GM12878 (cell line): ENCODE measurements around the gene ING3. TPM values are rescaled to one million over a fixed set of nuclear protein-coding genes. Genes with fewer than 3 reads are reported as not detected.

Experiments used
- ATAC-seq: fragments of 200-7000 bp; cut with Tn5 transposase; 3 replicates; pipeline ENCODE4 v1.9.1; 2020; ENCODE audit warnings: mild to moderate bottlenecking, moderate library complexity
- BruUV-seq: library from RNA; stranded (reverse); fragments of 400-500 nt; replicated peaks from 2 replicates; lab custom pipeline; 2021; lab: Mats Ljungman, UMichigan
- CTCF ChIA-PET: fragments of 300-600 bp; sonication (Branson Sonifier 250); formaldehyde crosslinking; extraction: SDS; loops from one replicate; lab custom pipeline; 2021; ENCODE audit warnings: inconsistent platforms; lab: Yijun Ruan, JAX
- POLR2A ChIA-PET: fragments of 350-600 bp; formaldehyde crosslinking; extraction: SDS; loops from one replicate; lab custom pipeline; 2021; ENCODE audit warnings: inconsistent platforms; lab: Charles Lee
- RAD21 ChIA-PET: fragments of 300-600 bp; sonication (Branson Sonifier 250); formaldehyde crosslinking; loops from one replicate; lab custom pipeline; 2023; ENCODE audit warnings: antibody characterized with exemption; ENCODE audit not compliant: unreplicated experiment; lab: Charles Lee
- SMC1A ChIA-PET: fragments of 300-600 bp; sonication (Branson Sonifier 250); formaldehyde crosslinking; loops from one replicate; lab custom pipeline; 2023; ENCODE audit not compliant: unreplicated experiment, uncharacterized antibody; lab: Charles Lee
- DNase-seq: peaks from one replicate; pipeline ENCODE4 v3.0.0-alpha.2; 2011; ENCODE audit warnings: low read depth, low spot score
- FAIRE-seq: peaks from 3 replicates; lab custom pipeline; 2011; peaks lifted over from hg19 to GRCh38; lab: Jason Lieb, UNC
- H2AFZ ChIP-seq: 2 replicates; pipeline ENCODE4 v1.6.0; 2011; ENCODE audit warnings: low read depth, low read length, control low read depth; ENCODE audit not compliant: control insufficient read depth
- H3K27ac ChIP-seq: 2 replicates; pipeline ENCODE4 v1.5.1; 2011; ENCODE audit warnings: control low read depth; ENCODE audit not compliant: control insufficient read depth, insufficient read depth
- H3K27me3 ChIP-seq, 2 experiments: replicated peaks in 1 of 2; 2 replicates each; pipeline versions ENCODE4 v1.6.0 to v1.6.1; 2011; ENCODE audit warnings: low read length in 1 of 2; ENCODE audit not compliant: control insufficient read depth in 2 of 2, insufficient read depth in 2 of 2
- H3K36me3 ChIP-seq, 2 experiments: 2 replicates each; pipeline ENCODE4 v1.5.1; 2011; ENCODE audit warnings: low read length in 1 of 2; ENCODE audit not compliant: control insufficient read depth in 2 of 2, insufficient read depth in 2 of 2
- H3K4me1 ChIP-seq: 2 replicates; pipeline ENCODE4 v1.6.1; 2011; ENCODE audit warnings: mild to moderate bottlenecking, low read length, moderate library complexity, mixed read lengths; ENCODE audit not compliant: control insufficient read depth, insufficient read depth
- H3K4me2 ChIP-seq: 2 replicates; pipeline ENCODE4 v1.6.0; 2011; ENCODE audit warnings: control low read depth; ENCODE audit not compliant: control insufficient read depth, insufficient read depth
- H3K4me3 ChIP-seq: fragments of 200-600 bp; sonication (generic); 2 replicates; pipeline ENCODE4 v1.5.1; 2016
- H3K79me2 ChIP-seq: 2 replicates; pipeline ENCODE4 v1.6.0; 2011; ENCODE audit warnings: low read length; ENCODE audit not compliant: control insufficient read depth, insufficient read depth
- H3K9ac ChIP-seq: 2 replicates; pipeline ENCODE4 v1.8.0; 2011; ENCODE audit warnings: low read length, control low read depth, mixed read lengths; ENCODE audit not compliant: control insufficient read depth, insufficient read depth
- H3K9me3 ChIP-seq: replicated peaks from 3 replicates; pipeline ENCODE4 v1.5.1; 2011; ENCODE audit warnings: mild to moderate bottlenecking, low read length; ENCODE audit not compliant: control insufficient read depth, insufficient read depth
- H4K20me1 ChIP-seq: 2 replicates; pipeline ENCODE4 v1.6.0; 2011; ENCODE audit not compliant: control insufficient read depth, insufficient read depth
- CREM ChIP-seq: IDR thresholded peaks from 2 replicates; pipeline ENCODE4 v1.6.1; 2014; ENCODE audit warnings: antibody characterized with exemption, low read depth
- CTCF ChIP-seq, 3 experiments: IDR thresholded peaks in 2 of 3; conservative IDR thresholded peaks in 1 of 3; 2 replicates each; pipeline ENCODE4 v1.5.1; 2011; ENCODE audit warnings: low read depth in 3 of 3, low read length in 3 of 3, mild to moderate bottlenecking in 3 of 3, control low read depth in 2 of 3, moderate library complexity in 2 of 3, inconsistent platforms in 1 of 3, mixed read lengths in 1 of 3; ENCODE audit not compliant: control insufficient read depth in 2 of 3, insufficient read depth in 1 of 3; ENCODE audit errors: extremely low read depth in 1 of 3
- CUX1 ChIP-seq: IDR thresholded peaks from 2 replicates; pipeline ENCODE4 v1.6.1; 2012; ENCODE audit warnings: improper control_type of control experiment, low read depth, low read length; ENCODE audit not compliant: insufficient replicate concordance
- DPF2 ChIP-seq: fragments of 450-650 bp; IDR thresholded peaks from 2 replicates; pipeline ENCODE4 v1.6.1; 2017; ENCODE audit warnings: mild to moderate bottlenecking
- E2F8 ChIP-seq: fragments of 450-650 bp; IDR thresholded peaks from 2 replicates; pipeline ENCODE4 v1.6.1; 2018; ENCODE audit warnings: mild to moderate bottlenecking, low read depth, moderate library complexity; ENCODE audit not compliant: partially characterized antibody
- ESRRA ChIP-seq: IDR thresholded peaks from 2 replicates; pipeline ENCODE4 v1.6.1; 2012; ENCODE audit warnings: mild to moderate bottlenecking, low read length, improper control_type of control experiment
- NRF1 ChIP-seq: conservative IDR thresholded peaks from 2 replicates; pipeline ENCODE4 v1.6.1; 2011; ENCODE audit warnings: mild to moderate bottlenecking, low read depth, low read length, improper control_type of control experiment
- POLR2AphosphoS5 ChIP-seq: IDR thresholded peaks from 2 replicates; pipeline ENCODE4 v1.6.1; 2011; ENCODE audit warnings: mild to moderate bottlenecking, low read length, inconsistent platforms
- SMC3 ChIP-seq: IDR thresholded peaks from 2 replicates; pipeline ENCODE4 v1.6.1; 2011; ENCODE audit warnings: low read length, improper control_type of control experiment, borderline replicate concordance
- SREBF2 ChIP-seq: IDR thresholded peaks from 2 replicates; pipeline ENCODE4 v1.6.1; 2012; ENCODE audit warnings: mild to moderate bottlenecking, low read length
- STAT3 ChIP-seq: IDR thresholded peaks from 2 replicates; pipeline ENCODE4 v1.6.1; 2011; ENCODE audit warnings: low read depth, low read length, improper control_type of control experiment
- SUPT20H ChIP-seq: IDR thresholded peaks from 2 replicates; pipeline ENCODE4 v1.6.1; 2011; ENCODE audit warnings: low read depth, mild to moderate bottlenecking, low read length, moderate library complexity, borderline replicate concordance; ENCODE audit not compliant: control insufficient read depth
- USF2 ChIP-seq: IDR thresholded peaks from 2 replicates; pipeline ENCODE4 v1.6.1; 2011; ENCODE audit warnings: low read depth, low read length, improper control_type of control experiment, borderline replicate concordance
- YBX1 ChIP-seq: fragments of 450-650 bp; IDR thresholded peaks from 2 replicates; pipeline ENCODE4 v1.6.1; 2016; ENCODE audit warnings: antibody characterized with exemption
- in situ Hi-C: fragments of 300-500 bp; cut with MboI; formaldehyde crosslinking; loops from 9 replicates; pipeline ENCODE4 v1.14.3; 2018; ENCODE audit warnings: mixed read lengths
- intact Hi-C: fragments of 100-400 bp; cut with micrococcal nuclease; formaldehyde crosslinking; loops from one replicate; pipeline ENCODE4 v1.14.2; 2022; ENCODE audit not compliant: unreplicated experiment
- polyA plus RNA-seq, 11 experiments: library from polyadenylated mRNA; depleted of rRNA in 4 of 11; unstranded in 6 of 11; stranded (reverse) in 5 of 11; fragments of >200 nt; fragmentation: Nextera tagmentation in 4 of 11; fragmentation: Illumina TruSeq in 1 of 11; extraction: Ambion mirVana in 4 of 11; extraction: Trizol in 1 of 11; gene quantifications; 1 replicate in 1 of 11; 2 replicates in 10 of 11; pipeline versions ENCODE4 v1.2.1 to v1.2.3, GENCODE V29; 2011 to 2016; ENCODE audit warnings: inconsistent platforms in 2 of 11, missing spikeins in 2 of 11, low read depth in 1 of 11
- total RNA-seq, 4 experiments: library from RNA; depleted of rRNA in 3 of 4; stranded (reverse); fragments of >200 nt in 3 of 4; fragmentation: Illumina TruSeq in 1 of 4; extraction: Trizol in 1 of 4; gene quantifications; 2 replicates each; pipeline versions ENCODE4 v1.2.1 to v1.2.3, GENCODE V29; 2013 to 2021

Gene ING3
- total and polyA plus RNA-seq, 10 of the 15 experiments (the other 5 are each of a cell fraction or from before 2014, with no cell fraction given) = 12.1 to 60.8 (median 28.8) TPM

- ChIA-PET RAD21 (no interaction called here), SMC1A (interaction anchor here (1.4 to 2.3 kb wide), 3 partner anchors 9 to 19 kb away, joined by 4 to 7 read pairs (median 5); no protein-coding TSS in a partner anchor), POLR2A (no interaction called here), CTCF (interaction anchor here (1.2 to 1.4 kb wide), 2 partner anchors 18 to 175 kb away, joined by 3 read pairs; no protein-coding TSS in a partner anchor)
- no TSS peak for BruUV-seq
- in situ Hi-C loops (loop anchor here (25.0 kb wide), 1 partner anchor 570 kb away; no protein-coding TSS in a partner anchor), intact Hi-C loops (no loop called here)
- Histone ChIP-seq H4K20me1 (no peaks in the 10 kb centered on the region), H3K36me3 (peaks cover 3 to 23% of the 10 kb centered on the region in 2 experiments), H3K9ac (no peak overlapping the region), H3K9me3 (no peaks in the 10 kb centered on the region), H3K4me3 (no peak overlapping the region), H3K4me2 (no peak overlapping the region), H3K27ac (no peak overlapping the region), H3K79me2 (no peaks in the 10 kb centered on the region), H3K27me3 (no peaks in the 10 kb centered on the region), H2AFZ (no peak overlapping the region), H3K4me1 (no peaks in the 10 kb centered on the region)
- no peak for DNase-seq
- no peak; the same call in 2 of the 3 replicates for ATAC-seq
- FAIRE-seq = no peak
- TF ChIP-seq CUX1 (no peak), STAT3 (no peak), SUPT20H (no peak), SREBF2 (no peak), SMC3 (no peak), CREM (no peak), USF2 (no peak), YBX1 (no peak), E2F8 (no peak), NRF1 (no peak), POLR2AphosphoS5 (no peak), CTCF (IDR thresholded peaks at IDR 0.05 in 2 of 3, conservative IDR thresholded peaks at IDR 0.05 in 1 of 3; ENCODE audit: control insufficient read depth in 2 of 3, extremely low read depth in 1 of 3, insufficient read depth in 1 of 3, low read depth in 3 of 3, low read length in 3 of 3) (no peak), DPF2 (no peak), ESRRA (no peak)
These were observed 16.4 kb downstream of the ING3 start for GRCh38 chr7:120966961-120967360.
